GM21526 (cell line): ENCODE measurements around the gene PIKFYVE.
A peak's percentile ranks its signal among the peaks of the same experiment; 100 is the strongest.
"Not testable (repeated sequence)": the region's sequence is repeated elsewhere in the genome, so short reads cannot be mapped to it uniquely, and the experiment has no call there.

Source experiments
- ATAC-seq: cut with Tn5 transposase; IDR thresholded peaks from one replicate; pipeline ENCODE4 v1.9.1; 2021; ENCODE audit warnings: moderate library complexity; ENCODE audit not compliant: unreplicated experiment, low FRiP score

PIKFYVE gene

GRCh38 chr2:208300847-208301618 is 35.0 kb downstream of the PIKFYVE start:
- no peak for ATAC-seq

GRCh38 chr2:208304157-208304556 is 38.1 kb downstream of the PIKFYVE start:
- no peak for ATAC-seq

DNA sequence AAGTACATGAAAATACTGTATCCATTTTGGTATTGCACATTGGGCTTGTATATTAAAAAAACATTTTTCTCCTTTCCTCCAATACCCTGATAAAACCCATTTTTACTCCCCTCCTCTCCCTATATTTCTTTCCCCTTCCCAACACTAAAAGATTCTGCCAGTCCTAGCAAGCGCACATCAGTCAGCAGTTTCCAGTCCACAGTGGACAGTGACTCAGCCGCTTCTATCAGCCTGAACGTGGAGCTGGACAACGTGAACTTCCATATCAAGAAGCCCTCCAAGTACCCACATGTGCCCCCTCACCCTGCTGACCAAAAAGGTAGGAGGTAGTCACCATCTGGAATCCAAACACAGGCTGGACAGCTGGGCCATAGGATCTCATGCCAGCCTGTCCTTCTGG is 38.6 kb downstream of the PIKFYVE start:
- no peak for ATAC-seq

GRCh38 chr2:208306291-208306690 is 40.2 kb downstream of the PIKFYVE start:
- ATAC-seq: no peak

DNA sequence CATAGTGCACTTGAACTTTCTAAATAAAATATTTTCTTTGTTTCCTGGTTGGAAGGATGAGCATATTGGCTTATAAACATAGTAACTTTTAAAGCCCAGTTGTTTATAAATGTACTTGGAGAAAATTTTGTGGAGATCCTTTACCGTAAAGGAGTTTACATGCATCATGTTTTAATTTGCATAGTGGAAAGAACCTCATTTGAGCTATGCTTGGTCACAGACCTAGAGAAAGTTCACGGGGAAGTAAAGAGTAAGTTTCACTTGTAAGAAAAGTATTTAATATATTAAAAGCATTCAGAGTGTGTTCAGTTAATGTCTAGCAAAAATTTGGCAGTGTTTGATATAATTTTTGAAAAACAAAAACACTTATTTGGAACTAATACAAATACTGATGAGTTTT is 45.3 kb downstream of the PIKFYVE start:
- peak; percentile 53 for ATAC-seq

- ATAC-seq: peak; percentile 55
These were observed 45.9 kb downstream of the PIKFYVE start for GRCh38 chr2:208311954-208312353.

- peak; percentile 63 for ATAC-seq
These were observed 49.2 kb downstream of the PIKFYVE start for GRCh38 chr2:208315081-208315788.

DNA sequence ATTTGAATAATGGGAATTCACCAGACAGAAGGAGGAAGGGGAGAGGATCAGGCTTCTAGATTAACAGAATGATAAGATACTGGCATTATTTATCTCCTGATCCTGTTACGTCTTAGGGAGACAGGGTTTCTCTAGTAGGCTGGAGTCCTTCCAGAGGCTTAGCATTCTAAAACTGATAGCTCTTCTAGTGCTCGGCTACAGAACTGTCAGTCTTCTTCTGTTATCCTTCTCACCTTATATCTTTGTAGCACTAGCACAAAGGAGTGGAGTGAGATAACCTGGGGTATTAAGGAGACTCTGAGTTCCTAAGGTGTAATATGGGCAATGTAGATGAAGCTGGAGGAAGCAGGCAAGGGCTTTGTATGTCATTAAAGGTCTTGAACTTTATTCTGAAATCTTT is 52.1 kb downstream of the PIKFYVE start:
- ATAC-seq: no peak

DNA sequence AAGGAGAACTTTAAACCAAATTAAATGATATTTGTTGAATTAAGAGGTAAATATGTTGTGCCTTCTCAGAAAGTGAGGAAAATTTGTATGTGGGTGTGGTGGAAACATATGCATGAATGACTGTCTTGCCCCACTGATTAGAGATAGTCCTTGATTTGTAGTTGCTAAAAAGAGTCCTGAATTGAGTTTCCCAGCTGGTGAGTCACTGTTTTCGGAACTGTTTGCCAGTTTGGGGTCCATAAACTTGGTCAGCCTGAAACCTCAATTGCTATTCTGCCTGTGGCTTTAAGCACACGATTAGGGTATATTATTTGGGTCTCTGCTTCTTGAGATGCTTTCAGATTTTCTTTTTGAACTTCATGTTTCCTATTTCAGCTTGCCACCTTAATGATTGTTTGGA is 53.3 kb downstream of the PIKFYVE start:
- no peak for ATAC-seq

DNA sequence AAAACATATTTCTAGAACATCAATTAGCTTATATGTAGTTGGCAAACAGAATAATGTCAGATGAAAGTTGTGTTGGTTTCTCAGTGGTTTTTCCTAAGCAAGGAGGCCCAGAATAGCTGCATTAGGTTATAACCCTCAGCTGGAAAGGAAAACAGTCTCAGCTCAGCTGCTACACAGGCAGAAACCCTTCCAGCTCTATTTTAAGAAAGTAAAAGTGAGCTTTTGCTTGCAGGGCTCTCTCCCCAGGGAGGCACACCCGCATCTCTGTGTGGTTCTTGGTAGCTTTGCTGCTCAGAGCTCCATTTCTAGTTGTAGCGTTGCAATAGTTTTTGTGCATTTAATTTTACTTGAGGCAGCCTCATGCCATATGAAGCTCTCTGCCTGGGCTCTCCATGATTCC is 54.6 kb downstream of the PIKFYVE start:
- ATAC-seq: peak; percentile 93

DNA sequence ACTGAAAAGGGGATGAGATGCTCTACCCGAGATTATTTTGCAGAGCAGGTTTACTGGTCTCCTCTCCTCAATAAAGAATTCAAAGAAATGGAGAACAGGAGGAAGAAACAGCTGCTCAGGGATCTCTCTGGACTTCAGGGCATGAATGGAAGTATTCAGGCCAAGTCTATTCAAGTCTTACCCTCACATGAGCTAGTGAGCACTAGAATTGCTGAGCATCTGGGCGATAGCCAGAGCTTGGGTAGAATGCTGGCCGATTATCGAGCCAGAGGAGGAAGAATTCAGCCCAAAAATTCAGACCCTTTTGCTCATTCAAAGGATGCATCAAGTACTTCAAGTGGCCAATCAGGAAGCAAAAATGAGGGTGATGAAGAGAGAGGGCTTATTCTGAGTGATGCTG is 60.0 kb downstream of the PIKFYVE start:
- ATAC-seq: no peak

DNA sequence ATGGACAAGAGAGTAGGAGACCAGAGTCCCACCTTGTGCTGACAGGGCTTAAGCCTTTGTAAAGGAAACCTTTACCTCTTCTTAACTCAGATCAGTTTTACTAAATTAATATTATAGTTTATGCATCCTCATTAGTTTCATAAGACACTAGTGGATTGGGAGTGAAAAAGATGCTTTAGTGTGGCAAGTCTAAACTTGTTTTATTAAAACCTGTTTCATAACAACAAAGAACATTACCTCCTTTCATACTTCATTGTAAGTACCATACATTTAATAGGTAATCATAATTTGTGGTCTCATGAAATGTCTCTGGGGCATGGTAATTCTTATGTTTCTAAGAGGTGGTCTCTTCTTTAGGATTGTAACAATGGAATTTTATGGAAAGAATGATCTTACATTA is 63.4 kb downstream of the PIKFYVE start:
- ATAC-seq: no peak

DNA sequence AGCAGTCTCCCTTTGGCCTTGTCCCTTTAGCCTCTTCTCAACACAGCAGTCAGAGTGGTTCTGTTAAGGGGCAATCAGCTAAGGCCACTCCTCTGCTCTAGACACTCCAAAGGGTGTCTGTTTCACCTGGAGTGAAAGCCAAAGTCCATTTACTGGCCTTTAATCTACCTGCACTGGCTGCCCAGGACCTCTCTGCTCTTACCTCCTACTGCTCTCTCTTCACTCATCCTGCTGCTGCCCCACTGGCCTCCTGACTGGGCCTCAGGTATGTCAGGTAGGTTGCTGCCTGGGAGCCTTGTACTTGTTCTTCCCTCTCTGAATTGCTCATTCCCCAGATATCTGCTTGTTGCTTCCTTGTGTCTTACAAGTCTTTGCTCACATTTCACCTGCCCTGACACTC is 68.2 kb downstream of the PIKFYVE start:
- ATAC-seq: no peak

GRCh38 chr2:208346756-208347155 is 80.7 kb downstream of the PIKFYVE start:
- no peak for ATAC-seq

- no peak for ATAC-seq
These were observed 84.6 kb downstream of the PIKFYVE start for GRCh38 chr2:208350610-208351009.

DNA sequence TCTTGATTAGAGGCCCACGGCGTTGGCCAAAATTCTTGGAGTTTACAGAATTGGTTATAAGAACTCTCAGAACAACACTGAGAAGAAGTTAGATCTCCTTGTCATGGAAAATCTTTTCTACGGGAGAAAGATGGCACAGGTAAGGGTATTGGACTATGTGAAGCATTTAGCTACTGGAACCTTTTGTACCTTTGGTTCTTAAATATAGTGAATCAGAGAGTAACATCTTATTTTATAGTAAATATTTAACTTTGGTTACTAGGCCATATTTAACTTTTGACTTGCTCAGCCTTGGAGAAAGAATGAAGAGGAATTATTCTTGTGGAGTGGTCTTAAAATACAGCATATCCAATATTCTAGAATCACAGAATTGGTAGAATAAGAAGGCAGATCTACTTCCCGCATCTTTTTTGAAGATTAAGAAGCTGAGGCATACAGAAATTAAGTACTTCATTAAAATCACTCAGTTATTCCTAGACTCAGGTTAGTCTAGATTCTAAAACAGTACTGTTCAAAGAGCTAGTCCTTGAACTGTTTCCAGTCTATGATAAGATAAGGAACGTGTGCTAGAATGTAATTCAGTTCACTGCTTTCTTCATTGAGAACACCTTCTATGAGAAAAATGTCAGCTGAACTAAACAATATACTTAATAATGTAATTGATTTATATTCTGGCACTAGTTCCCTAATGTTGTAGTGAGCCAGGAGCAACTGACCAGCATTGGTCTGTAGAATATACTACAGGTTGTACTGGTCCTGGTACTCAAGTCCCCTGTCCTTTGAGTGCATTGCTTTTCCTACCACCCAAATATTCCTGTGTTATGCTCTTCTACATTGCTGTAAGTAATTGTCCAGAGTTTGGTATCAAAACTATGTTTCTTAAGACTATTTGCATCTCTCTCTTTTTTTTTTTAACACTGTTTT is 86.9 kb downstream of the PIKFYVE start:
- no peak for ATAC-seq

DNA sequence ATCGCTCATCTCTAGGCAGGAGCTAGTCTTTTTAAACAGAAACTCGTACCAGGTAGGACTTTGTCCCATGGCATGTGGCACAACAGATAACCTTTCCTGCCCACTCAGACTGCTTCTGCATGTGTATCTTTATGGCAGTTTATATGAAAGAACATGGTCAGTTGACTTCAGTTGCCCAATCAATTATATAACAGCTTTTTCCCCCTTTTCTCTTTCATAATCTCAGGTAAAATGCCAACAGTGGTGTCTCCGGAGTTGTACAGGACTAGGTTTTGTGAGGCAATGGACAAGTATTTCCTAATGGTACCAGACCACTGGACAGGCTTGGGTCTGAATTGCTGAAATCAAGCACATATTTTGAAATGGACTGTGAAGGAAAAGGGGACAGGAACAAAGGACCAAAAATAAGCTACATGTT is 88.9 kb downstream of the PIKFYVE start:
- ATAC-seq: no peak

DNA sequence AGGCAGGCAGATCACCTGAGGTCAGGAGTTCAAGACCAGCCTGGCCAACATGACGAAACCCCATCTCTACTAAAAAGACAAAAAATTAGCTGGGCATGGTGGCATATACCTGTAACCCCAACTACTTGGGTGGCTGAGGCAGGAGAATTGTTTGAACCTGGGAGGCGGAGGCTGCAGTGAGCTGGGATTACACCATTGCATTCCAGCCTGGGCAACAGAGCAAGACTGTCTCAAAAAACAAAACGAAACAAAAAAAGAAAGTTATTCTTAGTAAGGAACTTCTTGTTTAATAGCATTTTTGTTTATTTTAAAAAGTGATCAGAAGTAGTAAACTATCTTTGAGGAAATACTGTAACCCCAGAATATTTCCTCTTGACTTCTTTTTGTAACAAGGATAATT is 90.4 kb downstream of the PIKFYVE start:
- ATAC-seq: not testable (repeated sequence)

DNA sequence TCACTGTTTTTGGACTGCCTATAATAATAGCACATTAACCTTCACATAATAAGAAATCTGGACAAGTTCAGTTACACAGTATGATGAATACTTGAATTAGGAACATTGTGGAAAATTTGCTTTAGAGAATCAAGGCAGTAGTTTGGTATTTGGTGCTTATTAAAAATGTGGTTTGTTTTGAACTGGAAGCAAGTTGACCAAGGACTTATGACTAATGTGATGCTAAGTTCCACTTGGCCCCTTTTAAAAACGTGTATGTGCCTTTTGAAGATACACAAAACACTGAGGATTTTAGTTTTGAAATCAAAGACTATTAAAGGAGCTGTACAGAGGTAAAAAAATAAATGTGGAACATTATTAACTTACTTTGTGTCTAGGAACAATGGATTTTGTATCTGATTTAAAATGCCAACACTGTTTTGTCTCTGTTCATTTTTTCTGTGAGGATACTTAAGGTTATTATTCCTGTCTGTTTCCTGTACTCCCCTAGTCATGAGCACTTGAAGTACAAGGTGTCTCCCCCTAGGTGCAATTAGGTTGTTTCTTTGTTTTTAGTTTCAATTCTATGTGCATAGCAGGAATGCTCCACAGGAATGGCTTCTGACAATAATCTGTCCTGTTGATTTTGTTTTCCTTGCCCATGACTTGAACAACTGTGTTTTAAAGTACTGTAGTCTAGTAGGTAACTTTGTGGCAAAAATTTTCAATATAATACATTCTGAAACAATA is 91.0 kb downstream of the PIKFYVE start:
- no peak for ATAC-seq
